Hematopoietic multipotent progenitor cell treated with erythropoietin and hydrocortisone succinate and interleukin-3 and kit ligand, for 8 days (in vitro differentiated cells): ENCODE measurements around the gene COLGALT1.
"Not testable (repeated sequence)": the region's sequence is repeated elsewhere in the genome, so short reads cannot be mapped to it uniquely, and the experiment has no call there.

Experiments
- DNase-seq: peaks from one replicate; pipeline ENCODE4 v3.0.0-alpha.2; 2015

Gene COLGALT1

GRCh38 chr19:17534767-17535166, 20.7 kb upstream of the COLGALT1 start:
- no peak for DNase-seq

DNA sequence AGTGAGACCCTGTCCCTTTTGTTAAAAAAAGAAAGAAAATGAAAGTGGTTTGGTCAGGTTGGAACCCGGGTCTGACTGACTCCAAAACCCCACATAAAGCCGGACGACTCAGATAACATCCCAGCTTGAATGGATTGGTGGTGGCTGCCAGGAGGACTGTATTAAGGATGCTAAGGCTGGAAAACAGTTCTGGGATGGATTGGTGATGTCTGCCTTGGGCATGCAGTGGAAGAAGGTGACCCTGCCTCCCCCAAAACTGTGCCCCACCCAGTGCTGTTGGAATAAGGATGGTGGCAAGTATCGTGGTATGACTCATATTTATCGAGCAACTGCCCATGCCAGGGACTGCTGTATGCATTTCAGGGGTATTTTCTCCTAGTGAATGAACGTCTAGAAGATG, 18.5 kb upstream of the COLGALT1 start:
- DNase-seq = no peak

DNA sequence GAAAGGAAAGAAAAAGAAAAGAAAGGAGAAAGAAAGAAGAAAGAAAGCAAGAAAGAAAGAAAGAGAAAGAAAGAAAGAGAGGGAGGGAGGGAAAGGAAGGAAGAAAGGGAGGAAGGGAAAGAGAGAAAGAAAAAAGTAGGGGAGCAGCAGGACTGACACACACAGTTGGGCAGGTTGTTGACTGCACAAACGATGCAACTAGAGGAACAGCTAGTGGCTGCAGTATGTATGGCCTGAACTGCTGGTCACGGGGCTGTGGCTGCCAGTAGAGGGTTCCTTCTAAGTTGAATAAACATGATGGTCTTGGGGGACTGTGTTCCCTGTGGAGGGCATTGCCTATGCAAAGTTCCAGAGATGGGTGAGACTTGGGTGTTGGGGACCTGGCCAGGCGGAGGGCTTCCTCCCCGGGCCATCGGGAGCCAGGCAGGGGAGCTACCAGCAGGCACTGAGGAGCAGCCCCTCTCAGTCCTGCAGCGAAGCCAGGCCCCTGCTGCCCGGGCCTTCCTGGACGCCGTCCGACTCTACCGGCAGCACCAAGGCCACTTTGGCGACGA, 16.7 kb upstream of the COLGALT1 start:
- DNase-seq = no peak

DNA sequence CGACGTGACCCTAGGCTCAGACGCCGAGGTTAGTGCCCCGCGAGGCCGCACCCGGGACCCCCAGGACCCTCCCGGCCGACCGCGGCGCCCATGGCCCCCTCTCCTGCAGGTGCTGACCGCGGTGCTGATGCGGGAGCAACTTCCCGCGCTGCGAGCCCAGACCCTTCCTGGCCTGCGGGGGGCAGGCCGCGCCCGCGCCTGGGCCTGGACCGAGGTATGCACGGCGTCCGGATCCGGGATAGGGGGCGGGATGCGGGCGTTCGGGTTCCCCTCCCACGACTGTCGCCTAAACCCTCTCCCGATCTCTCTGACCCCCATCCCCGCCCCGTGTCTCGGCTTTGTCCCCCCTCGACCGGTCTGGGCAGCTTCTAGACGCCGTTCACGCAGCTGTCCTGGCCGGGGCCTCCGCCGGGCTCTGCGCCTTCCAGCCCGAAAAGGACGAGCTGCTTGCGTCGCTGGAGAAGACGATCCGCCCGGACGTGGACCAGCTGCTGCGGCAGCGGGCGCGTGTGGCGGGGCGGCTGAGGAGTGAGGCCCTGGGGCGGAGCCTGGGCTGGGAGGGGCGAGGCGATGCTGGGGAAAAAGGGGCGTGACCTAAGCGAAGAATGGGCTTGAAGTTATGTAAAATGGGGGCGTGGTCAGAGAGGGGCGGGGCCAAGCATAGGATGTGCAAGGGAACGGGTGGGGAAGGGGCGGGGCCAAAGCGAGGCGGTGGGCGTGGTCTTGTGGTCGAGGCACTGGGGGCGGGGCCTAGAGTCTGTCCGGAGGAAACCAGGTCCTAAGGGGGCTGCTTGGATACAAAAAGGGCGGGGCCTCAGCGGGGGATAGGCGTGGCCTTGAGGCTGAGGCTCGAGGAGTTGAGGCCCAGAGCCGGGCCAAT, 16.0 kb upstream of the COLGALT1 start:
- DNase-seq = peak; percentile 96

DNA sequence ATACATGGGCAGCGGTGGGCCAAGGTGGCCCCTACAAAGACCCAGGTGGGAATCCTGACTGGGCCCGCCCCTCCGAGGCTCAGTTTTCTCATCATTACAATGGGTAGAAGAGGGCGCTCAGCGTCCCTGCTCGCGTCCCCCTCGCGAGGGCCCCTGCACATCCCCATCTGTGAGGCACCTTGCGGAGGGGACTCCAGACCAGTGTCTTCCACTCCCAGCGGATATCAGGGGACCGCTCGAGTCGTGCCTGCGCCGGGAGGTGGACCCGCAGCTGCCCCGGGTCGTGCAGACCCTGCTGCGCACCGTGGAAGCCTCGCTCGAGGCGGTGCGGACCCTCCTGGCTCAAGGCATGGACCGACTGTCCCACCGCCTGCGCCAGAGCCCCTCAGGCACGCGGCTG, 15.3 kb upstream of the COLGALT1 start:
- no peak for DNase-seq

DNA sequence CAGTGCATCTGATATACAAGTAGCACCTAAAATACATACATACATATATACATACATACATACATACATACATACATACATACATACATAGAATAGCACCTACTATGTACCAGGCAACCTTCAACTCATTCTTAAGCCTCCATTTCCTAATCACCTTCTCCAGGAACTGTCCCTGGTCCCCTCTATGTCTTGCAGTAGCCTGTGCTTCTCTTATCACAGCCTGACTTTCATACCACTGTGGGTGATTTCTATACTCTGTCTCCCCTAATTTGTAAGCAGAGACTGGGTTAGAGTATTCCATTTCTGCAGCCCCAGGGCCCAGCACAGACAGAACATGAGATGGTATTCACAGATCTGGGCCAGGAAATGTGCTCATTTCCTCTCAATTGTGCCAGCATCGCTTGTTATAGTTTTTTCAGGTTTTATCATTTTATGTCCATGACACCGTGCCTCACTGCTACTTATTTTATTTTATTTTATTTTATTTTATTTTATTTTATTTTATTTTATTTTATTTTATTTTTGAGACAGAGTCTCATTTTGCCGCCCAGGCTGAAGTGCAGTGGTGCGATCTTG, 14.2 kb upstream of the COLGALT1 start:
- no peak for DNase-seq

GRCh38 chr19:17542042-17542441, 13.4 kb upstream of the COLGALT1 start:
- no peak for DNase-seq

DNA sequence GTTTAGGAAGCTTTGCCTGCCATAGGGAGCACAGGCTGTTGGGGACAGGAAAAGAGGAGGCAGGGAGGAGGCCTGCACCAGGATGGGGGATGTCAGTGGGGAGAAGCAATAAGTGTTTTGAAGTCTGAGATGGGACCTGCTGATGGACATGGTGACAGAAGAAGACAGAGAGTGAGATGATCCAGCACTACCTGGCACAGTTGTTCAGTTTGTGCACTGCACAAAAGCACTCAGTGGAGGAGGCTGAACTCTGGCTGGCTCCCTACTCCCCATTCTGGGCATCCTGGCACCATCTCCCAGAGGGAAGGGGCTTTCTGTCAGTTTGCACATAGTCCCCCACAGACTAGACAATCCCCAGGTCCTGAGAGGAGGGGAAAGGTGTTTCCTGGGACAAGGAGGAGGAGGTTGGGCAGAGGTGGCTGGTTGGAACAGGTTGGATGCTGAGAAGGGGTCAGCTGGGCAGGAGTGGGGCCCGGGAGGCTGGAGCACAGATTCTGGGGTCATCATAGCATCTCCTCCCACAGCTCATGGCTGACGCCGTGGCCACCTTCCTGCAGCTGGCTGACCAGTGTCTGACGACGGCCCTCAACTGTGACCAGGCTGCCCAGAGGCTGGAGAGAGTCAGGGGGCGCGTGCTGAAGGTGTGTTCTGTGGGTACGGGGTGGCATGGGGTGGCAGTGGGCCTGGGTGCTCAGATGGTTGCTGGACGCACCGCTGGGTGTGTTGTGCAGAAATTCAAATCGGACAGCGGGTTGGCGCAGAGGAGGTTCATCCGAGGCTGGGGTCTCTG, 12.5 kb upstream of the COLGALT1 start:
- DNase-seq = no peak

GRCh38 chr19:17543986-17544385, 11.5 kb upstream of the COLGALT1 start:
- DNase-seq = no peak

DNA sequence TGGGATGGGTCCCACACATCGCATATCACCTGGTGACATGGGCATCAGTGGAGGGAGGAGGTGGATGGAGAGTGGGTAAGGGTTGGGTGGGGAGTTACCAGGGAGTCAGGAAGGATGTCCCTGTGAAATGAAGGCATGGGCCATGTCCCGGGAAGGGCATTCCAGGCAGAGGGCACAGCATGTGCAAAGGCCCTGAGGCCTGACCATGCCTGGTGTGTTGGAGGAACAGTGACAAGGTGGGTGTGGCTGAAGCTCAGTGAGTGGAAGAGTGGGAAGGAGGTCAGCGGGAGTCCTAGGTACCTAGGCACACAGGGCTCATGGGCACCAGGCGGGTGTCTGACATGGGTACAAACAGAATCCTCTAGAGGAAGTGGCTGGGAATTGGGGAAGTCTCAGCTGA, 11.0 kb upstream of the COLGALT1 start:
- DNase-seq = no peak

- DNase-seq = no peak
Observed at GRCh38 chr19:17548145-17548544, 7.3 kb upstream of the COLGALT1 start.

- DNase-seq = no peak
Observed at GRCh38 chr19:17549085-17549740, 6.2 kb upstream of the COLGALT1 start.

- DNase-seq = no peak
Observed at GRCh38 chr19:17550076-17550667, 5.3 kb upstream of the COLGALT1 start.

DNA sequence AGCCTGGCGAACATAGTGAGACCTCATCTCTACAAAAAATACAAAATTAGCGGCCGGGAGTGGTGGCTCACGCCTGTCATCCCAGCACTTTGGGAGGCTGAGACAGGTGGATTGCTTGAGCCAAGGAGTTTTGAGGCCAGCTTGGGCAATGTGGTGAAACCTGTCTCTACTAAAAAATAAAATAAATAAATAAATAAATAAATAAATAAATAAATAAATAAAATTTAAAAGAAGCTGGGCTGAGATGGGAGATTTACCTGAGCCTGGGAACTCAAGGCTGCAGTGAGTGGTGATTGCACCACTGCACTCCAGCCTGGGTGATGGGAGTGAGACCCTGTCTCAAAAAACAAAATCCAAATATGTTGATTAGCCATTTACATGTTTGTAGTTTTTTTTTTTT, 2.7 kb upstream of the COLGALT1 start:
- not testable (repeated sequence) for DNase-seq

DNA sequence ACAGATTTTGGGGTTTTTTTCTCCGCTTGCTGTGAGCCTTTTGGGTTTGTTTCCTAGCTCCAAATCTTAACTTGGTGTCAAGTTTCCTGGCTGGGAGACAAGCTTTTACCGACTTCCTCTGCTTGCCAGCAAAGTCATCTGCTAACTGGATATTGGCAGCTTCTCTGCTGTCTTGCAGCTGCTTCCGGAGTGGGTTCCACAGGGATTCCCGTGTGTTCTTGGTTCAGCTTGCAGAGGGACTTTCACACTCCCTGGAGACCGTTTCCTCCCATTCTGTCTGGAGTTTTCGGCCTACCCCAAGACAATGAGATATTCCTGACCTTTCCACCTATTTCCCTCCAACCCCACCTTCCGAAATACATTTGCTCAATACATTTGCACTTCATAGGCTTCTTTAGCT, 2.2 kb upstream of the COLGALT1 start:
- no peak for DNase-seq

- DNase-seq = no peak
Observed at GRCh38 chr19:17554968-17555479, 425 bp upstream of the COLGALT1 start.

GRCh38 chr19:17555929-17556813, 722 bp downstream of the COLGALT1 start:
- peak; percentile 75 for DNase-seq

DNA sequence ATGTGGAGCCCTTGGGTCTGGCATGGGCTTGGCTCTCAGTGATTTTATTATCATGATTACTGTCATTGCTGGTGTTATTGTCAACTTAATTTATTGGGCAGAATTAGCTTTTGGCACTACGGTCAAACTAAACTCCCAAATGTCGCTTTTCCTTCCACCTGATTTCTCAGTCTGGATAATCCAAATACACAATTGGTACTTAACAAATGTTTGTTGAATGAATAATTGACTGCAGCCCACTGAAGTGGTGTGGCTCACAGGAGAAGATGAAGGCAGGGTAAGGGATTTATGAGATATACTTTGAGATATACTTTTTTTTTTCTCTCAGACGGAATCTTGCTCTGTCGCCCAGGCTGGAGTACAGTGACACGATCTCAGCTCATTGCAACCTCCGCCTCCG, 1.5 kb downstream of the COLGALT1 start:
- DNase-seq = no peak

DNA sequence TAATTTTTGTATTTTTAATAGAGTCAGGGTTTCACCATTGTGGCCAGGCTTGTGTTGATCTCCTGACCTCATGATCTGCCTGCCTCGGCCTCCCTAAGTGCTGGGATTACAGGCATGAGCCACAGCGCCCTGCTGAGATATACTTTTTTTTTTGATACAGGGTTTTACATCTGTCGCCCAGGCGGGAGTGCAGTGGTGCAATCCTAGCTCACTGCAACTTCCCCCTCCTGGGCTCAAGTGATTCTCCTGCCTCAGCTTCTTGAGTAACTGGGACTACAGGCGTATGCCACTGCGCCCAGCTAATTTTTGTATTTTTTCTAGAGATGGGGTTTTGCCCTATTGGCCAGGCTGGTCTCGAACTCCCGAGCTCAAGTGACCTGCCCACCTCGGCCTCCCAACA, 2.0 kb downstream of the COLGALT1 start:
- DNase-seq = no peak

DNA sequence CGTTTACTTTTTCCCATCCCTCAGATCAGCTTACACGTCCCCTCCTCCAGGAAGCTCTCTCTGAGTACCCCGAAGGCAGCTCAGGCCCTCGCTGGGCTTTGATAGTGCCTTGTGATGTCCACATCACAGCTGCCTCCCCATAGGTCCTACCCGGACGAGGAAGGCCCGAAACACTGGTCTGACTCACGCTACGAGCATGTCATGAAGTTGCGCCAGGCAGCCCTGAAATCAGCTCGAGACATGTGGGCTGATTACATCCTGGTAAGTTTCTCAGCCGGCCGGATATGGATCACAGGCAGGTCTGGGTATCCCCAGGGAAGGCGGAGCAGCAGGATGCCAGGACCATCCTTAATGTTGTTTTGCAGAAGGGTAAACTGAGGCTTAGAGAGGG, 4.8 kb downstream of the COLGALT1 start:
- no peak for DNase-seq

DNA sequence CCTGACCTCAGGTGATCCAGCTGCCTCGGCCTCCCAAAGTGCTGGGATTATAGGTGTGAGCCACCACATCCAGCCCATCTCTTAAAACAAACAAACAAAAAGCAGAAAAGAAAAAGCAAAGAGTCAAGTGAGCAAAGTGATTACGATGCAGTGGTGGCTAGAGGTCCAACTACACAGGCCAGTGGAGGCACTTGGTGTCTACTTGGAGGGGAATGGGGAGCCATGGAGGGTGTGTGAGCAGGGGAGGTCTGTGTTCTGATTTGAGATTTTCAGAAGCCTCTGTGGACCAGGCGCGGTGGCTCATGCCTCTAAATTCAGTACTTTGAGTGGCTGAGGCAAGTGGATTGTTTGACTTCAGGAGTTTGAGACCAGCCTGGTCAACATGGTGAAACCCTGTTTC, 6.6 kb downstream of the COLGALT1 start:
- DNase-seq = no peak
